ENCODE data around the gene VIT.

GRCh38 chr2:36716111-36716510 is 19.6 kb downstream of the VIT start:
- no peak for TF ChIP-seq CTCF (IDR thresholded peaks at IDR 0.05)
- no peak for TF ChIP-seq ZFX (IDR thresholded peaks at IDR 0.05; ENCODE audit: borderline replicate concordance)
